ACHN (cell line): Measurements from ENCODE around the gene LAGE3.
A peak's percentile ranks its signal among the peaks of the same experiment; 100 is the strongest.
"Not testable (repeated sequence)": the region's sequence is repeated elsewhere in the genome, so short reads cannot be mapped to it uniquely, and the experiment has no call there.

ENCODE experiments used
- DNase-seq: peaks from one replicate; pipeline ENCODE4 v3.0.0-alpha.2; 2015
- in situ Hi-C: cut with HindIII; loops from 2 replicates; pipeline ENCODE4 v1.10.0; 2017; ENCODE audit warnings: low sequenced_read_pairs, low pct_ligation_motif_present, low pct_unique_long_range_greater_than_20kb

Gene LAGE3

DNA sequence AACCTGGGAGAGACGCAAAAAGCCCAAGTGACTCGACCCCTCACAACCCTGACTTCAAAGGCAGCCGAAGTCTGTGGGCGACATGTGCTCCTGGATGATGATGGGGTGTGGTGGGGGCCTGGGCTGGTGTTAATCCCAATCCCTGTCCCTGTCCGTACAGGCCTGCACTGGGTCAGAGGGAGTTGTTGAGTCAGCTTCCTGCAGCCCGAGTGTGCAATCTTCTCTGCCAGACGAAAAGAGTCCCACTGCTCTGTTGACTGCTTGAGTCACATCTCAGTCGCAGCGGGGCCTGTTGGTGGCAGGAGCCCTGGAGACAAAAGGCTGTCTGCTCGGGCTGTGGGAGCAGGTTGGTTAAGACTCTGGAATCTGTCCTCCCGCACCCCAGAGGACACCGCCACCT lies 26.7 kb upstream of the LAGE3 start:
- DNase-seq: no peak
- in situ Hi-C loops: no loop called here

DNA sequence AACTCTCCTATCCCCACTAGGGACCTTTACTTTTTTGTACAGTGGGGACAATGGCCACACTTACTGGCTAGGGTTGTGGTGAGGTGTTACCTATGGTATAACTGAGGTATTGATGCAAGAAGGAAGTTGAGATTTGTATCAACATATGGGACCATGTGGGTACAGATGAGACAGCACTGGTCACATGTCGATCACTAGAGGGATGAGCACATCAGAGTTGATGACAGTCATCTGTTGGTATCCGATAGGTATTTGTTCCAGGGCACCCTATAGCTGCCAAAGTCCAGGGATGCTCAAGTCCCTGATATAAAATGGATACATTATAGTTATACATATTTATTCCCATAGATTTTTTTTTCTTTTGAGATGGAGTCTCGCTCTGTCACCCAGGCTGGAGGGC lies 23.9 kb upstream of the LAGE3 start:
- in situ Hi-C loops: no loop called here
- no peak for DNase-seq

DNA sequence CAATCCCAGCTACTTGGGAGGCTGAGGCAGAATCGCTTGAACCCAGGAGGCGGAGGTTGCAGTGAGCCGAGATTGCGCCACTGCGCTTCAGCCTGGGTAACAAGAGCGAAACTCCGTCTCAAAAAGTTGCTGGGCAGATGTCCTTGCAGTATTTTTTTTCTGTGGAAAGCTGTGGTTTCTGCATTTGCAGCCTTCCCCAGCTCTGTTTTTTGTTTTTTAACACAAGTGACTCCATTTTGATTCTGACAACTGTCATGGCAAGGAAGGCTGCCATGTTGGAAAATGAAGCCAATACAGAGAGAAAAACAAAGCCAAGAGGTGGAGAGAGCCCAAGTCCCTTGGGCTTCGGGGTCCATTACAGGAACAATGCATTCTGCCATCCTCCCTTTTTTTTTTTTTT lies 23.0 kb upstream of the LAGE3 start:
- no peak for DNase-seq
- in situ Hi-C loops: no loop called here

DNA sequence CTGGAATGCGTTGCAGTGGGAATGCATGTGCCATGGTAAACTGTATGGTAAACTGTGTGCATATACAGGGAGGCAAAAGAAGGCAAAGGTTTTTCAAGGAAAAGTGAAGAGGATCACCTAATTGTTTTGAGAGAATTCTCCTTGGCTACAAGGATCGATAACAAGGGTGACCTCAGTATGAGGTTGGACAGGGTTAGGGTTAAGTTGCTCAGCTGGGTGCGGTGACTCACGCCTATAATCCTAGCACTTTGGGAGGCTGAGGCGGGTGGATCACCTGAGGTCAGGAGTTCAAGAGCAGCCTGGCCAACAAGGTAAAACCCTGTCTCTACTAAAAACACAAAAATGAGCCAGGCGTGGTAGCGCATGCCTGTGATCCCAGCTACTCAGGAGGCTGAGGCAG lies 22.3 kb upstream of the LAGE3 start:
- in situ Hi-C loops, DNase-seq: not testable (repeated sequence)

DNA sequence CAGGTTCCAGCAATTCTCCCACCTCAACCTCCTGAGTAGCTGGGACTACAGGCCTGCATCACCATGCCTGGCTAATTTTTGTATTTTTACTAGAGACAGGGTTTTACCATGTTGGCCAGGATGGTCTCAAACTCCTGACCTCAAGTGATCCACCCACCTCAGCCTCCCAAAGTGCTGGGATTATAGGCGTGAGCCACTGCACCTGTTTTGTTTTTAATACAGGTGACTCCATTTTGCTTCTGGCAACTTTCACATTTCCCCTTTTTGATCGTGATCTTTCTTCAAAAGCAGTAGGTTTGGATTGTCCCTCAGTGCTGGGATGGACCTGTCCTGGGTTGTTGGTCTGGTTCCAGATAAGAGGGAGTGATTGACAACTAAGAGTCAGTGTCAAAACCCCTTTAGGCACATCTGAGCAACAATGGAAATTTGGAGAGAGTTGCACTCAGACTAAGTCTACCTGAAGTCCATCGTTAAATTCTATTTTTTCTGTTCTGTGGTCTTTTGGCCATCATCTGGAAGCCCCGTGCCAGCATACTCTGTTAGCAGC lies 17.6 kb upstream of the LAGE3 start:
- in situ Hi-C loops, DNase-seq: not testable (repeated sequence)

DNA sequence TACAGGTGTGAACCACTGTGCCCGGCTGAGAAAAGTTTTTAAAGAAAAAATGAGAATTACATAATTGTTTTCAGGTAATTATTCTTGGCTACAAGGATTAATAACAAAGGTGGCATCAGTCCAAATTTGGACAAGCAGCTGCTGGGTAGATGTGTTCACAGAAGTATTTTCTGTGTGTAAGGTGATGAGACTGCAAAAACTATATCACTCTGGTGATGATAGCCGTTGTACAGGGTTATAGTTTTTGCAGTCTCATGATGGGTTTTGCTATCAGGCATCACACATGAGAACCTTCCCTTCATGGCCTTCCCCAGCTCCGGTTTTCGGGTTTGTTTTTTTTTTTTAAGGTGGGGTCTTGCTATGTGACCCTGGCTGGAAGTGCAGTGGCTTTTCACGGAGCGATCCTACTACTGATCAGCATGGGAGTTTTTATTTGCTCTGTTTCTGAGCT lies 16.4 kb upstream of the LAGE3 start:
- DNase-seq: no peak
- in situ Hi-C loops: no loop called here

DNA sequence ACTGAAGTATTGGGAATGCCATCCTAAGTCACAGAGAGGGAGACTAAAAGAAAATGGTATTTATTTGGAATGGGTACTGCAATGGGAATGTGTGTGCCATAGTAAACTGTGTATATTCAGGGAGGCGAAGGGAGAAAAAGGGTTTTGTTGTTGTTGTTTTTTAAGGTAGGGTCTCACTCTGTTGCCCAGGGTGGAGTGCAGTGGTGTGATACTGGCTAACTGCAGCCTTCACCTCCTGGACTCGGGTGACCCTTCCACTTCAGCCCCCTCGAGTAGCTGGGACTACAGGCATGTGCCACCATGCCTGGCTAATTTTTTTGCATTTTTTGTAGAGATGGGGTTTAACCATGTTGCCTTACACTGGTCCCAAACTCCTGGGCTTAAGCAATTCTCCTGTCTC lies 15.6 kb upstream of the LAGE3 start:
- no peak for DNase-seq
- in situ Hi-C loops: no loop called here

DNA sequence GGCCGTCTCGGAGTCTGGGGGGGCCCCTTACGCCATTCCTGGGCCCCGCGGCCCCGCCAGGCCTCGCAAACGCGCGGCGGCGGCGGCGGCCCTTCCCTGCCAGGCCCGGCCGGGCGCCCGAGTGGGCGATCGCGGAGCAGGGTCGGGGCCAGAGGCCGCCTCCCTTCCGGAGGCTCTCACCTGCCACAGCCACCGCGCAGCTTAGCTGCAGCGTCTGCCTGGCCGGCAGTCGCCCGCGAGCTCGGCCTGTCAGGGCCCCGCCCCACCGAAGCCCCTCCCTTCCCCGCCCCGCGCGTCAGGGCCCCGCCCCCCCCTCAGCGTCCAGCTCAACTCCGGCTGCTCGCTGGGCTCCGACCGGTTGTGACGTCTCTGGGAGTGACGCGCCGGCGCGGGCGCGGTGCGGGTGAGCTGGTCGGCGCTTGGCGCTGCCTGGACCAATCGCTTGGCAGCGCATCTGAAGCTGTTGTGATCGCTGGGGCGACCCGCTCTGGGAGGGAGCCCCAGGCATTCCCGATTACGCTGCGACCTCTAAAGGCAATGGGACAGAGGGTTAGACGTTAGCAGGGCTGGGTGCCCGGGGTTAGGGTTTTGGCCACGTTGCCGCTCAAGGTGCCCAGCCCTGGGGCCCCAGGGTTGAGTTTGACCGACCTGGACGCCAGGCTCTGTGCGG lies 11.5 kb upstream of the LAGE3 start, which contains the start of gene SLC10A3:
Gene SLC10A3 (minus strand): TSS at position 216 of the 670 bp plus-strand sequence. CDS start 1,689 bp downstream, outside the sequence.
- in situ Hi-C loops: no loop called here

DNA sequence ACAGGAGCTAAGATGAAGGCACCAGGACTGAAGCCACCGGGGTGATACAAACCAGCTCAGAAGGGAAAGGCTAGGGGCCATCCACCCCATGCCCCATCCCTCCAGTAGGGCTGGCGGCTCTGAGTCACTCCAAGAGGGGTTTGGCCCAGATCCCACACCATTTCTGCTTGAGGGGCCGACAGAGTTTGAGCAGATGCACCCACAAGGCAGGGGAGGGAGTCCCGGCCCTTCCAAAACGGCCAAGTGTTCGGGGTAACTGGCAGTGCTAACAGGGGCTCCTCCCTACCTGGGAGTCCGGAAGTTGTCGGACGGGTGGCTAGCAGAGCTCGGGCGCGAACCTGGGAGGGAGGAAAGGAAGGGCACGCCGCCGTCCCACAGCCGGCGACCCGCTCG lies 10.9 kb upstream of the LAGE3 start:
- in situ Hi-C loops: no loop called here
- DNase-seq: peak; percentile 26

More for the DNA sequence above, 11.5 kb upstream of the LAGE3 start, which contains the start of gene SLC10A3:
- peak; percentile 87 for DNase-seq

DNA sequence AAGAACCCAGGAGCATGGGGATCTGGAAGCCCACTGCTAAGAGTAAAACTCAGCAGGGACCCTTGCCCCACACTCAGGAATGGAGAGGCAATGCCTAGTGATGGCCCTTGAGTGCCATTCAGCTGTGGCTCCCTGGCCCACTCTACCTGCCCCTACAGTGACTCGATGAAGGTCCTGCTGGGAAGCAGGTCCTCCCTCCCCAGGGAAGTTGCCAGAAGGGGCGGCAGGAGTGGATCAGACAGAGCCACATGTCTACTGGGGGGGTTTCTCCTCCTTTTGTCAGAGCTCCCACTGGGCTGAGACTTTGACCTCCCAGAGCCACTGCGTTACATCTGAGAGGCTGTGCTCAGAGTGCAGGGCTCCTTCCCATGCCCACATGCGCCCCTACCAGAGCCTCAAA lies 10.1 kb upstream of the LAGE3 start:
- no peak for DNase-seq
- in situ Hi-C loops: no loop called here

DNA sequence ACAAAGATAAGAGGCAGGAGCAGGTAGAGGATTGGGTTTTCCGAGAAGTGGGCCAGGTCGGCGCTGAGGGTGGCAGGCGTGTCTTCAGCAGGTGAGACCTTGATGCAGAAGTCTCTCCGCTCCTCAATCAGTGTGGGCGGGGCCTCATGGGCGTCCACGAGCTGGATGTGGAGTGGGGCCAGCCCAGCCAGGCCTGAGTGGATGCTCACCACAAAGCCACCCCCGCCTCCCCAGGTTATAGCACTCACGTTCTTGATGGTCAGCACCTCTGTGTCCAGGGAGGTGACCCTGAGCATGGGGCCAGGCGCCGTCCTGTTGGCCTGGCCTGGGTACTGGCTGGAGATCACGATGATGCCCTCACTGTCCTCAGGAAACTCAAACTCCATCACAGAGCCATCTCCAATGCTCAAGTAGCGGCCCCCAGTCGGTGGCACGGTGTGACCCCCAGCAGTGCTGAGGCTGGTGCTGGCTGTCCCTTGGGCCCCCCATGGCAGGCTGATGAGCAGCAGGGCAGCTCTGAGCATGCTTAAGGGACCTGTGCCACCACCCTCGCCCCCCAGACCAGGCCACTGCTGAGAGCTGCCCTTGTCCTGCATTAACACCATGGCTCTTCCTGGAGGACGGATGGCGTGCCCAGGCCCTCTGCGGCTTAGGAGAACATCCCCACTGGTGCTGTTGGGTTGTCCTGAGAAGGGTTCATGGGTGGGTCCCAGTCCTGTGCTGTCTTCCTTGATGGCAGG lies 9.4 kb upstream of the LAGE3 start:
- in situ Hi-C loops: no loop called here
- no peak for DNase-seq

DNA sequence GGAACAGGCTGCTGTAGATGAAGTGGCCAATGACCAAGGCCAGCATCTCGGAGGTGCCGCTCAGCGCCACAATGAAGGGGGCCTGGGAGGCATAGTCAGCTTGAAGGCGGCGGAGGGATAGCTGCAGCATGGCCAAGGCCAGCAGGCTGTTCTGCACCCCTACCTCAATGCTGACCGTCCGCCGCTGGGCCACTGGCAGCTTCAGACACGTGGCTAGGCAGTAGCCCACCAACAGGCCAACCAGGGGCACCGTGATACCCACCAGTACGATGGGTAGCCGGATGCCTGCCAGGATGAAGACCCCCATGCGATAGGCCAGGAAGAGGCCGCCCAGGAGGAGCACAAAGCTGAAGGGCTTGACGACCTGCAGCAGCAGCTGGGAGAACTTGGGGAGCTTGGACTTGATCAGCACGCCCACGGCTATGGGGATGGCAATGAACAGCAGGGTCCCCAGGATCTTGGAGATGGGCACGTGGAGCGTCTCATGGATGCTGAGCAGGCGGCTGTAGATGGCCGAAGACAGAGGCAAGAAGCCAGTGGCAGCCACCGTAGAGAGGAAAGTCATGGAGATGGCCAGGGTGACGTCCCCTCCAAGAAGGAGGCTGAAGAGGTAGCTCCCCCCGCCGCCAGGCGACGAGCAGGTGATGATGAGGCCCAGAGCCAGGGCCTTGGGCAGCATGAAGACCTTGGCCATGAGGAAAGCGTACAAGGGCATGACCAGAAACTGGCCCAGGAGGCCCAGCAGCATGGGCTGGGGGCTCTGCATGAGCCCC lies 8.6 kb upstream of the LAGE3 start:
- no peak for DNase-seq
- in situ Hi-C loops: no loop called here

DNA sequence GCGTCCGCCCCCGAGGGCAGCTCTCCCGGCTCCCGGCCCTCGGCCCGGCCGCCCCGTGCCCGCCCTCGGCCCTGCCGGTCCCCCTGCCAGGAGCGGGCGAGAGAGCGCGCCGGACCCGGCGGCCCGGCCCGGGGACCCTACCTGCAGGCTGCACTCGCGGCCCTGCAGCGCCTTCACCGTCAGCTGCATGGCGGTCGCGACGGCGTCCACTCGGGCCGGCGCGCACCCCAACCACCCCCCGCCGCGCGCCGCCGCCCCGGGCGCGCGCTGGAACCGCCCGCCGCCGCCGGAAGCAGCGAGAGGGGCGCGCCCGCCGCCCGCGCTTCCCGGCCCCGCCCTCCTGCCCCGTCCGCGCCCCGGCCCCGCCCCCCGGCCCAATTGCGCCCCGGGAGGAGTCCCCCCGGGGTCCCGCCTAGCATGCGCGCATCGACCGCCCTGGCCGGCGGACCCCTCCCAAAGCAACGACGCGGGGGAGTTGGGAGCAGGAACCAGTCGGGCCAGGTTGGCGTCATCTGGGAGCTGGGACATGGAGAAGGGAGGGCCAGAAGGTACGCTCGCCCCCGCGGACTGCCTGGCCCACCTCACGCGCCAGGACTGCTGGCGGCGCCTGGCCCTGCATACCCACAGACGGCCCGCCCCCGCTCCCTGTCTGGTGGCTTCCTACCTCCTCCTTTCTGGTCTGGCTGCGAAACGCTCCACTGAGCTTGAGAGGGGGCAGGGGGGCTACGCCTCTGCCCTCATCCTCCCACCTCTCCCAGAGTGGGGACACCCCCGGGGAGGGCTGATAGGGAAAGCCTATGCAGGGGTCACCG lies 7.5 kb upstream of the LAGE3 start, which contains the start of gene UBL4A:
Gene UBL4A (minus strand): TSS at position 220 of the 812 bp plus-strand sequence. CDS start 31 bp downstream, at position 189.
- in situ Hi-C loops: no loop called here

DNA sequence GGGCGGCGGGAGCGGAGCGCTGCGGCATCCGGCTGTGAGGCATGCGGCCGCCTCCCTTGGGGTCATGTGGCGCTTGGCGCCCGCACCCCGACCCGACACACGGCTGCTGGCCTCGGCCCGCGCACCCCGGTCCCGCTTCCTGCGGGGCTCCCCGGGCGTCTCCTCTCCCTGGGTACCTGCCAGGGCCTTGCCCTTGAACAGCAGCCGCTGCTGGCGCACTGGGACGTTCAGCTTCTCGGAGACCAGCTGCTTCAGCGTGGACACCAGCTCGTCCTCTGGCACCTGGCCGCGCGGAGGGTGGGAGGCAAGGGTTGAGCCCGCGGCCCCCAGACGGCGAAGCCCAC lies 6.9 kb upstream of the LAGE3 start:
- in situ Hi-C loops: no loop called here
- DNase-seq: peak; percentile 1

More for the DNA sequence above, 7.5 kb upstream of the LAGE3 start, which contains the start of gene UBL4A:
- peak; percentile 35 for DNase-seq

DNA sequence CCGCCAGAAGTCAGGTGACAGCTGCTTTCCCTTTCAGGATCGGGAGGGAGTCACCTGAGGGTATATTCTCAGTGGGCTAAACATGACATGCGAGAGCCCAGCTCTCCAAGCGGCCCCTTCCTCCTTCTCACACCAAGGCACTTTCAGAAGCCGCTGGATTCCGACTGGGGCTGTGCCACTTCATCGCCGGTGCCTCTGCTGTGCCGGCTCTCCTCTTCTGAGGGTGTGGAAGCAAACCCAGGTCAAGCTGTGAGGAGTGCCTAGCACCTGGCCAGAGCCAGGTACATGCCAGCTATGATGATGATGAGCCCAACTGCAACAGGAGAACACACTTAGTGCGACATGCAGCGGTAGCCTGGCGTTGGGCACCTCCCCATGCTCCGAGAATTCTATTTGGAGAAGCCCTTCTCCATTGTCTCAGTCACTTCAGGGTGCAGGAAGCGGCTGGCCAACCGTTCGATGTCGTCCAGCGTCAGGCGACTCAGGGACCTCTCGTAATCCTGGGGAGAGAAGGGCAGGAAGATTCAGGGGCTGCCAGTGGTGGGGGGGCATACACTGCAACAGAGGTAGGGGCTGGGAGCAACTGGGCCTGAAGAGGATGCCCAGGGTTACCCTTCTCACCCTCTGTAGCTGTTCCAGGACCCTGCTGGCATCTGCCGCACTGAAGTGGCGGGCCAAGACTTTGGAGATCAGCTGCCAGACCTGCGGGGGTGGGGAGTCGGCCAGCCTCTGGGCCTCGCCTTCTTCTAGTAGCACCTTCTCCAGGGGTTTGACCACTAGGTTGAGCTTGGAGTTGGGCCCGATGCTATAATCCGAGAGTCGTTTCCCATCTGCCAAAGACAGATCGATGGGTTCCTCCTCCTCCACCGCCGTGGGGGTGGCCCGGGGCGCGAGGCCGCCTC lies 6.3 kb upstream of the LAGE3 start:
- in situ Hi-C loops: no loop called here
- no peak for DNase-seq

DNA sequence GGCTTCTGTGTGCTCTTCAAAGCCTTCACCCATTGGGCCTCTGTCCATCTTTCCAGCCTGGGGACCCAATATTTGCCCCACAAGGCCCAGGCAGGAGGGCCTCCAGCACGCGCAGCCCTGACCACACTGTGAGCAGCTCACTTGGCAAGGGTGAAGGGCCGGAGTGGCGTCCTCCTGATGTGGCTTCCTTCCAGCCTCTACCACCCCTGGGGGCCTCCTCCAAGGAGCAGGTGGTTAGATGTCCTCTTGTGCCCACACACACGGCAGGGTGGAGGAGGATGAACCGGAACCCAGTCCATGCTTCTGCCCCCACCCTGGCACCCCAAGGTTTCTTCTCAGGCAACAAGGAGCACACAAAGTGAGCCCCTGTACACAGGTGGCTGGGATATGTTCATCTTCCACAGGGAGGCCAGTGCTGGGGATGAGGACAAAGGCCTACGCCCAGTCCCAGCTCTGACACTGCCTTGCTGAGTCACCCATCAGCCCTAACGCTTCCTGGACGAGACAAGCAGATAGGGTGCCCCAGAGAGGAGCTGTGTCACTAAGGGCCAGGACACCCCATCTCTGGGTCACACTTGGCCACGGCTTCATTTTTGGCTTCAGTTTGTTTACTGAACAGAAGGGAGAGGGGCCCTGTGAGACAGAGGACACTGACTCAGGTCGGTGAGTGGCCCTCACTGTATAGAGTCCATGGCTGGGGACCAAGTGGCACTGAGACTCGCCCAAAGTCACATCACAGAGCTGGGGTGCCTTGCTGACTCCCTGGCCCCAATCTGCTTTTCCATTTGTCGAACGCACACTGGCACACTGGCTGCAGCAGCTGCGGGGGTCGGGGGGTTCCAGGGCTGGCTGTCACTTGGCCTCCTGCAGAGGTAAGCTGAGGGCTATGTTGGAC lies 5.4 kb upstream of the LAGE3 start:
- in situ Hi-C loops: no loop called here
- no peak for DNase-seq
